HG03196 (cell line): ENCODE data around the gene VGLL1.

Experiments
- ATAC-seq: cut with Tn5 transposase; IDR thresholded peaks from one replicate; pipeline ENCODE4 v1.9.1; 2021; ENCODE audit not compliant: unreplicated experiment

VGLL1 gene

GRCh38 chrX:136531951-136532350 lies at the start of gene VGLL1:
Gene VGLL1 (plus strand): TSS chrX:136532215. CDS start chrX:136536021, 3,806 bp downstream.
- ATAC-seq, result no peak

- ATAC-seq, result no peak
Observed at GRCh38 chrX:136487647-136488046, 44.4 kb upstream of the VGLL1 start, which contains the start of gene BRS3. Gene BRS3 (plus strand): TSS chrX:136487947. CDS start chrX:136488115, 168 bp downstream.

DNA sequence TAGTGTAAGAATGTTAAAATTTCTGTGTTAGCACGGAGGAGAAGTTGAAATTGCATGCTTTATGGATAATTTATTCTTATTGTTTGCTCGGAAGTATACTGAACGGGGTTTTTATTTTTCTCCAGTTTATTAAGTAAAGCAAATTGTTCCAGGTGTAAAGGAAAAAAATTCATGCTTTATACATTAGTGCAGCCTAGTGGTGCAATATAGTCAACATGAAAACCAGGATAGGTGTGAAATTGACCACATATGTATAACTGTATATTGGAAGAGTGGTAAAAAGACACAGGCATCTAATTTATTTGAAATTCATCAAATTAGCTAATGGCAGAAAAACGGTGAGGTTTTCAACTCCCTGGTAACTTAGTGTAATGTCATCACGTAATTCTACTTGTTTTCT lies 43.3 kb upstream of the VGLL1 start:
- no peak for ATAC-seq

- no peak for ATAC-seq
Observed at GRCh38 chrX:136491832-136492231, 40.2 kb upstream of the VGLL1 start.

DNA sequence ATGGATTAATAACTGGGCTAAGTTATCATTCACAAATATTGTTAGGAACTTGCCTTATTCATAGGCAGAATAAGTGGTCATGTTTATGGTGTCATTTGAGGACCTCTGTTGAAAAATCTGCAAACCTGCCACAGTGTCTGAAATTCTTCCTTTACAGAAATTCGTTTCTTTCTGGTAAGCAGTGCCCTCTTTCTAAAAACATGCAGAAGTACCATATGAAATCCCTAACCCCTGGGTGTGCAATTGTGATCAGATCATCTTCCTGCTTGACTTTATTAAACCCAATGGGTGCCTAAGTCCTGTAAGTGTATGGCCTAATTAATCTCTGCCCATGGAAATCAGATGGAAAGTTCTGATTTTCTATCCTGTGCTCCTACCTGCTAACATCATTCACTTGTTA lies 39.0 kb upstream of the VGLL1 start:
- no peak for ATAC-seq

DNA sequence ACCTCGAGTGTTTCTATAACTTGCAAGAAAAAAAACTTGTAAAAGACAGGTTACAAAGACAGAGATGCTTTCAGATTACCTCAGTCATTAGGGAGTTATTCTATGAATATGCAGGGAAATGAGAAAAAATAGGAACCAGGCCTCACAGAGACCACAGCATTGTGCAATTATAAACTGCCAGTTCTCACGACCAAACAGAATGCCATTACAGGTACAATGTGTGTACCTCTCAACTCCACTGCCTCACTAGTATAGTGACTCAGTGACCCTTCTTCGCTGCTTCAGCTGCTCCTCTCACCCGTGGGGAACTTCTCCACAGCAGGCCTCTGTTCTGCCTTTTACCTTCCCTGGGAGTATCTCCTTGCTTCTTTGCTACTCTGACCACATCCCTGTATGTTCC lies 37.0 kb upstream of the VGLL1 start:
- ATAC-seq, result no peak

DNA sequence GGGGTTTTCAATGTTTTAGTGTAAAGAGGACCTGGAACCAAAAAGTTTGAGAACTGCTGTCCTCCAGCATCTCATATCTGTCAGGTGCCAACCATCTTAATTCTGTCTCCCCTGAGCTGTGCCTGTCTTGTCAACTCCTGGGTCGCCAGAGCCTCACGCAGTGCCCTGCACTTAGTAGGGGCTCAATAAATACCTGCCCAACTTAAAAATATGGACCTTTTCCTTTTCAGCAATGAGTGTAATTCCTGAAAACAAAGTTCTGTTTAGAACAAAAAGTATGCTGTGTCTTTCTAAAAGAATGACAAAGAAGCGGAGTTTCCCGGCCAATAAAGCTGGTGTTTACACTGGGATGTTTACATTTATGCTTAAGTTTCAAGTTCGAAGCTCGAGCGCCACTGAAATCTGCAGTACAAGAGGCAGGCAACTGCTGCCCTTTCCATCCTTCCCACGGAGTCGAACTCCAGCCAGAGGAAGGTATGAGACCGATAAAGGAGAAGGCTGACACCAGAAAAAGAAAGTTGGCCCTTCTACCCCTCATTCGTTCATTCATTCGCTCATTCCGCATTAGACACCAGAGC lies 35.7 kb upstream of the VGLL1 start:
- no peak for ATAC-seq

GRCh38 chrX:136496764-136497555 lies 35.1 kb upstream of the VGLL1 start:
- peak; percentile 84 for ATAC-seq

DNA sequence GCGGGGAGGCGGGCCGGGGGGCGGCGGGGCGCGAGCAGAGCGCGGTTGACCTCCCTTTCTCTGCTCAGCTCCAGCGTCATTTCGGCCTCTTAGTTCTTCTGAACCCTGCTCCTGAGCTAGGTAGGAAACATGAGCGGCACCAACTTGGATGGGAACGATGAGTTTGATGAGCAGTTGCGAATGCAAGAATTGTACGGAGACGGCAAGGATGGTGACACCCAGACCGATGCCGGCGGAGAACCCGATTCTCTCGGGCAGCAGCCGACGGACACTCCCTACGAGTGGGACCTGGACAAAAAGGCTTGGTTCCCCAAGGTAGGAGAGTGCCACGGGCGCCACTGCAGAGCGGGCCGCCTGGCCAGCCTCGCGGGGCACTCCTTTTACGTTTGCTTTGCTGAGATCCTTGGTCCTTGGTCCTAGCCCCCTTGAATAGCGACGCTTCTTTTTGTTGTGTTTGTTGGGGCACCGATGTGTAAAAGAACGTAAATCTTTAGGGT lies 34.4 kb upstream of the VGLL1 start, which contains the start of gene HTATSF1:
HTATSF1 (plus strand) TSS at position 37 of the 497 bp plus-strand sequence; CDS start at position 130, 93 bp downstream.
- no peak for ATAC-seq

- no peak for ATAC-seq
Observed at GRCh38 chrX:136519069-136519468, 12.9 kb upstream of the VGLL1 start.

DNA sequence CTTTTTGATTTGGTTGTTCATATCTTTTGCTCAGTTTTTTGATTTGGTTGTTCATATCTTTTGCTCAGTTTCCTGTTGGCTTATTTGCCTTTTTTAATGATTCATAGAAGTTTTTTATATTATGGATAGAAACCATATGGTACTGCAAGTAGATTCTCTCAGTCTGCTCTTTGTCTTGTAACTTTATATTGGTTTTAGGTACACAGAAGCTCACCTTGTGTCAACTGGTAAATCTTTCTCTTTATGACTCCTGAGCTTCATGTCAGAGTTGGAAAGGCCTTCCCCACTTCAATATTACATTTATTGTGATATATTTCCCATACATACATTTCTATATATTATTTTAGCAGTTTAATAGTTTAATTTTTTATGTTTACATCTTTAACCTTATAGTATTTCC lies 8.2 kb upstream of the VGLL1 start:
- ATAC-seq, result no peak

- ATAC-seq, result no peak
Observed at GRCh38 chrX:136525738-136526606, 6.0 kb upstream of the VGLL1 start.

- no peak for ATAC-seq
Observed at GRCh38 chrX:136528645-136529315, 3.2 kb upstream of the VGLL1 start.

DNA sequence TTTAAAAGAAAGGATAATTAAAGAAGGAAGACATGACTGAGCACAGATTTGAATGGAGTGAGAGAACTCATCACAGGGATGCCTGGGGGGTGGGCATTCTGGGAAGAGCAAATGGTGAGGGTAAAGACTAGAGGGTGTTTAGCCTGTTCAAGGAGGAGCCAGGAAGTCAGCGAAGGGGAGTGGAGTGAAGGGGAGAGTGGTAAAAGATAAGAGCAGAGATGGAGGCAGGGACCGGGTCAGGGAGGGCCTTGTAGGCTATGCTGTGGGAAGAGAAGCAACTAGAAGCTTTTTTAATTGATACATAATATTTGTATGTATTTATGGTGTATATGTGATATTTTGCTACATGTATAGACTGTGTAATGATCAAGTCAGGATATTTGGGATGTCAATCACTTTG lies 2.2 kb upstream of the VGLL1 start:
- no peak for ATAC-seq

DNA sequence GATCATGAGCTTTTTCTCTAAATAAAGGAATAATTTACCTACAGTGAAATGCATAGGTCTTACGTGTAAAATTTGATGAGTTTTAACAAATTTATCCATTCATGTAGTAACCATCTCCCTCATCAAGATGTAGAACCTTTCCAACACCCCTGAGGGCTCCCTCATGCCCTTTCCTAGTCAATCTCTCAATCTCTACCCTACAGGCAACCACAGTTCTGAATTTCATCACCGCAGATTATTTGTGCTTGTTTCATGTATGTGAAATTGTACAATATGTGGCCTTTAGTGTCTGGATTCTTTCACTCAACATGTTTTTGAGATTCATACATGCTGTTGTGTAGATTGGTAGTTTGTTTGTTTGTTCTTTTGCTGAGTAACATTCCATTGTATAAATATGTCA lies 2.1 kb downstream of the VGLL1 start:
- no peak for ATAC-seq

DNA sequence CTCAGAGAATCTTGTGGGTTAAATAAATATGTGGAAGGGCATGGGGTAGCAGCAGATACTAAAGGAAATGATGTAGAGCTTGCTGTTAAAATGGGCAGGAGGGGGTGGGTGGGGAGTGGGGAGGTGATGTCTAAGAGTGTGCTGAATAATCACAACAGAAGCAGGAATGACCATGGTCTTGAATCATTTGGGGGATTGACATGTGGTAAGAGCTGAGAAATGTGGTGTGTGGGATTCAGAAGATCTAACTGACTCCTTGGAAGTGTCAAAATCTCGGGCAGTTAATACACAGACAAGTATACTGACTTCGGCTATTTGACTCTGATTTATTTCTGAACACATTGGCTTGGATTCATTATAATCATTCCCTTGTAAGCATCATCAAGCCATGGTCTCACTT lies 6.8 kb downstream of the VGLL1 start:
- no peak for ATAC-seq

DNA sequence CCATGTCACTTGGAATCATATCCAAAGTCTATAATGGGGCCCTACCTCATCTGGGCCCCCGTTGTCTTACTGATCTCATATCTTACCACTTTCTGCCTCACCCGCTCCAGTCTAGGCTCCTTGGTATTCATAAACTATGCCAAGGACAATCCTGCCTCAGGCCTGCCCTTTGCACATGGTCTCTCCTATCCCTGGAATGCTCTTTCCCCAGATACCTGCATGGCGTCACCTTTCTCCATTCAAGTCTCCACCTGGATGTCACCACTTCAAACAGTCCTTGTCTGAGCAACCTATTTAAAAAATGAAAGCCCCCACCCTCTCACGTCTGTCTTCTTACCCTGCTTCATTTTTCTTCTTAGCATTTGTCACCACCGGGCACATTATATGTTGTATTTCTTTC lies 8.2 kb downstream of the VGLL1 start:
- ATAC-seq, result no peak

GRCh38 chrX:136541294-136541693 lies 9.3 kb downstream of the VGLL1 start:
- ATAC-seq, result no peak

DNA sequence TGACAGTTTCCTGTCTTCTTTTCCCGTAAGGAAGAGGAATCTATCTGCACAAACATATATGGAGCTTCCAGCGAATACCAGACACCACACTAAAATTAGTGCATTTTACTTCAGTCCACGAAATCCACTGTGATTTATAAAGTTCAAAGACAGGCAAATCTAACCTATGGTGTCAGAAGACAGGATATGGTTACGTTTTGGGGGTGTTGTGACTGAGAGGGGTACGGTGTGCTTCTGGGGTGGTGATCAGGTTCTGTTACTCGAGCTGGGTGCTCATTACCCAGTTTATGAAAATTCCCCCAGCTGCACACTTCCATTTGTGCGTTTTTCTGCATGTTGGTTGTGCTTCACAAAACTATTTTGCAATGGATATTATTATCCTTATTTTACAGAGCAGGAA lies 10.3 kb downstream of the VGLL1 start:
- ATAC-seq, result no peak

- ATAC-seq, result no peak
Observed at GRCh38 chrX:136546371-136546781, 14.4 kb downstream of the VGLL1 start.

GRCh38 chrX:136549226-136549625 lies 17.2 kb downstream of the VGLL1 start:
- no peak for ATAC-seq
